Memory B cell (primary cell): ENCODE data around the gene GIMAP7.
A peak's percentile ranks its signal among the peaks of the same experiment; 100 is the strongest.

ENCODE experiments used
- ATAC-seq: fragments of 150-1000 bp; cut with Tn5 transposase; 2 replicates; pipeline ENCODE4 v1.10.0; 2021; ENCODE audit warnings: low read depth, mild to moderate bottlenecking, moderate library complexity
- DNase-seq, 2 donors: peaks; one replicate each; pipeline ENCODE4 v3.0.0; 2022; ENCODE audit warnings: low spot score in 2 of 2
- H3K27ac Mint-ChIP-seq: one replicate; pipeline ENCODE4 v1.8.0; 2022; ENCODE audit warnings: mild to moderate bottlenecking, moderate library complexity, mixed read lengths
- H3K27me3 Mint-ChIP-seq: one replicate; pipeline ENCODE4 v1.8.0; 2022; ENCODE audit warnings: mixed read lengths
- H3K36me3 Mint-ChIP-seq: one replicate; pipeline ENCODE4 v1.8.0; 2022; ENCODE audit warnings: mild to moderate bottlenecking, mixed read lengths
- H3K4me1 Mint-ChIP-seq: one replicate; pipeline ENCODE4 v1.8.0; 2022; ENCODE audit warnings: mixed read lengths
- H3K4me3 Mint-ChIP-seq: one replicate; pipeline ENCODE4 v1.8.0; 2022; ENCODE audit warnings: mild to moderate bottlenecking, moderate library complexity, mixed read lengths
- H3K9me3 Mint-ChIP-seq: one replicate; pipeline ENCODE4 v1.8.0; 2022; ENCODE audit warnings: mixed read lengths

The GIMAP7 gene

DNA sequence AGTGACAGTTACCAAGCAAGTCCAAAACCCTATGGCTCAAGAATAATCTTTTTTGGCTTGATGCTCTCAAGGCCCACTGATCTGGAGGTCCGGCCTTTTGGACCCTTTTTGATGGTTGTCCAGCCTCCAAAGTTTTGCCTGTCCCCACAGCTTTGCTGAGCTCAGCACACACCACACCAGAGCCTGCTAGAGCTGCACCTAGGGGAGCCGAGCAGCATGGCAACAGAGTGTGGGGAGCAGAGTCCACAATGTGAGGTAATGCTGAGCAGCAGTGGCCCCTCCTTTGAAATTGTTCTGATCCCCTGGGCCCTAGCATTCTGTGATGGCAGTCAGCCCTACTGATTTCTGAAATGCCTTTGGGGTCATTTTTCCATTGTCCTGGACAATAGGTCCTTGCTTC lies 9.3 kb downstream of the GIMAP7 start:
- H3K4me1 Mint-ChIP-seq = no peaks in the 10 kb centered on the region
- peaks cover 5% of the 10 kb centered on the region for H3K27me3 Mint-ChIP-seq
- no peak overlapping the region for H3K4me3 Mint-ChIP-seq
- no peaks in the 10 kb centered on the region for H3K36me3 Mint-ChIP-seq
- peaks cover 3% of the 10 kb centered on the region for H3K9me3 Mint-ChIP-seq
- ATAC-seq (no peak), DNase-seq (no peak)
- no peak overlapping the region for H3K27ac Mint-ChIP-seq

DNA sequence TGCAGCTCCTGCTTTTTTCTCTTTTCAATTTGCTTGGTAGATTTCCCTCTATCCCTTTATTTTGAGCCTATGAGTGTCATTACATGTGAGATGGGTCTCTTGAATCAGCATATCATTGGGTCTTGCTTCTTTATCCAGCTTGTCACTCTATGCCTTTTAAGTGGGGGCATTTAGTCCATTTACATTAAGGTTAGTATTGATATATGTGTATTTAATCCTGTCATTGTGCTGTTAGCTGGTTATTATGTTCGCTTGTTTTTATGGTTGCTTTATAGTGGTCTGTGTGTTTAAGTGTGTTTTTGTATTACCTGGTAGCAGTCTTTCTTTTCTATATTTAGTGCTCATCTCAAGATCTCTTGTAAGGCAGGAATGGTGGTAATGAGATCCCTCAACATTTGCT lies 17.0 kb downstream of the GIMAP7 start:
- Mint-ChIP-seq H3K4me3 (no peak overlapping the region), H3K27me3 (peaks cover 16% of the 10 kb centered on the region), H3K27ac (no peak overlapping the region), H3K4me1 (no peaks in the 10 kb centered on the region), H3K36me3 (peaks cover 11% of the 10 kb centered on the region), H3K9me3 (peaks cover 20% of the 10 kb centered on the region)
- no peak for ATAC-seq
- no peak for DNase-seq

DNA sequence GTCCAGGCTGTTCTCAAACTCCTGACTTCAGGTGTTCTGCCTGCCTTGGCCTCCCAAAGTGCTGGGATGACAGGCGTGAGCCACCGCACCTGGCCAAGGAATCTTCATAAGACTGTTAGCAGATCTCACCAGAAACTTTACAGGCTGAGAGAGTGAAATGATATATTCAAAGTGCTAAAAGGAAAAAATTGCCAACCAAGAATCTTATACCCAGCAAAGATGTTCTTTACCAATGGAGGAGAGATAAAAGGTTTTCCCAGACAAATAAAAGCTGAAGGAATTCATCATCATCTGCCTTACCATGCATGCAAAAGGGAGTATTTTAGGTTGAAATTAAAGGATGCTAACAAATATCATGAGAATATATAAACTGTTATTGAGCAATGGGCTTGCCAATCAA lies 23.6 kb downstream of the GIMAP7 start:
- H3K9me3 Mint-ChIP-seq = peaks cover 13% of the 10 kb centered on the region
- peaks cover 7% of the 10 kb centered on the region for H3K36me3 Mint-ChIP-seq
- H3K4me3 Mint-ChIP-seq = no peak overlapping the region
- H3K27ac Mint-ChIP-seq = no peak overlapping the region
- peaks cover 9% of the 10 kb centered on the region for H3K27me3 Mint-ChIP-seq
- ATAC-seq (no peak), DNase-seq (no peak)
- no peaks in the 10 kb centered on the region for H3K4me1 Mint-ChIP-seq

DNA sequence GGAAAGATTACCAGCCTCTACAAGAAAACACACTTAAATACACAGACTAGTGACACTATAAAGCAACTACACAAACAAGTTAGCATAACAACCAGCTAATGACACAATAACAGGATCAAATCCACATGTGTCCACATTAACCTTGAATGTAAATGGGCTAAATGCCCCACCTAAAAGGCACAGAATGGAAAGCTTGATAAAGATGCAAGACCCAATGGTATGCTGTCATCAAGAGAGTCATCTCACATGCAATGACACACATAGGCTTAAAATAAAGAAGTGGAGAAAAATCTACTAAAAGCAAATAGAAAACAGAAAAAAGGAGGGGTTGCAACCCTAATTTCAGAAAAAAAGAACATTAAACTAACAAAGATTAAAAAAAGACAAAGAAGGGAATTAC lies 38.5 kb downstream of the GIMAP7 start:
- Mint-ChIP-seq H3K36me3 (peaks cover 2% of the 10 kb centered on the region), H3K27ac (no peak overlapping the region), H3K4me3 (no peak overlapping the region), H3K4me1 (no peaks in the 10 kb centered on the region), H3K9me3 (peaks cover 10% of the 10 kb centered on the region), H3K27me3 (peaks cover 7% of the 10 kb centered on the region)
- DNase-seq (no peak), ATAC-seq (no peak)

DNA sequence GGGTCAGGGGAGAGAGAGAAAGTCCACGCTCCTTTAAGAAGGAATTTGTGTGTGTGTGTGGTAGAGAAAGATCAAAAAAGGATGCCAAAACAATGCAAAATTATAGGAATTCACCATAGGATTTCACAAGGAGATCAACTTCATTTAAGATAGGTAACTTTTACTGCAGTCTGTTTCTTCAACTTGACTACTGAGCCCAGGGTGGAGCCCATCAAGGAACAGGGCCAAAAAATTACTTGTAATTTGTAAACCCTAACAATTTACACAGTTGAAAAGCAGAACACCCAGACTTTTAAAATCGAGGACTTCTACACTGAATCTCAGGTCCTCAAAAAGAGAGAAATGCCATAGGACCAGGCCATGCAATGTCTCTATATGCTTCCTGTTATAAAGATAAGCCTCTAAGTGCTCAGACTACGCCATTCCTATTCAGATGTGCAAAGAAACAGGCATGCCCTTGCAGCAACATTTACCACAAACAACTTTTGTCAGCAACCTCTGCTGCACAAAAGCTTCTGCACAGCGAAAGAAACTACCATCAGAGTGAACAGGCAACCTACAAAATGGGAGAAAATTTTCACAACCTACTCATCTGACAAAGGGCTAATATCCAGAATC lies 42.0 kb downstream of the GIMAP7 start:
- no peaks in the 10 kb centered on the region for H3K36me3 Mint-ChIP-seq
- H3K9me3 Mint-ChIP-seq = peaks cover 12% of the 10 kb centered on the region
- H3K27me3 Mint-ChIP-seq = peaks cover 4% of the 10 kb centered on the region
- no peak overlapping the region for H3K4me3 Mint-ChIP-seq
- DNase-seq (no peak), ATAC-seq (no peak)
- H3K27ac Mint-ChIP-seq = no peak overlapping the region
- no peaks in the 10 kb centered on the region for H3K4me1 Mint-ChIP-seq

DNA sequence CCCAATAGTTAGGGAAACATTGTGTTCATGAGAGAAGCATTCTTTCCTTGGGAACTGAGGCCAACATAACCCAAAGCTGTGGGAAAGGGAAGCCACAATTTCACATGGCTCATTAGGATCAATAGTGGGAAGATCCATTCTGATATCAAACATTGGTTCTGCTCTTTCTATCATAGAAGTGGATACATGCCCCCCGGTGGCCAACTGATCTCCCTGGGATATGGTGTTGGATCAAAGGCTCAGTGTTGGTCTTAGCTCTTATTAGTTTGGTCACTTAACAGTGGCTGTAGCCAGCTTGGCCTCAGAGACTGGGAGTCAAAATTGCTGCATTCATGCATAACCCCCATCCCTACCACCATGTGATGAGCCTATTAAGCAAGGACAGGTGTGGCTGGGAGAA lies 45.8 kb downstream of the GIMAP7 start:
- H3K27ac Mint-ChIP-seq = no peak overlapping the region
- no peak for ATAC-seq
- H3K4me1 Mint-ChIP-seq = no peaks in the 10 kb centered on the region
- peaks cover 9% of the 10 kb centered on the region for H3K9me3 Mint-ChIP-seq
- no peaks in the 10 kb centered on the region for H3K36me3 Mint-ChIP-seq
- H3K27me3 Mint-ChIP-seq = peaks cover 2% of the 10 kb centered on the region
- no peak overlapping the region for H3K4me3 Mint-ChIP-seq
- DNase-seq = no peak

DNA sequence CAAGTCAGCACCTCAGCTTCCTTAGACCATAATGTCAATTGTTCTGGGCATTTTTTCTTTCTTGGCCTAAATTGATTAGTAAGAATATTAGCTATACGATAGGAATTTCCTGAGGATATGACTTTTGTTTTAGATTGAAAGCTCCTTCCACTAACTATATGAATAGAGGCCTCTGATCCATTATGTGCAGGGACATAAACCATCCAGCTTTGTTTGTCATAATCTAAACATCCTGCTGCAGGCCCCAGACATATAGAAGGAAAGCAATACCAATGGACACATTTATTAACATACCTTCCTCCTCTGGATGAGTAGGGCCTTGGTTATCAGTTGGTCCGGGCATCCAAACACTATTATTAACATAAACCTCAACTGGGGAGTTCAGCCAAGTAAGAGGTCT lies 48.2 kb downstream of the GIMAP7 start:
- H3K4me1 Mint-ChIP-seq = peaks cover 2% of the 10 kb centered on the region
- H3K36me3 Mint-ChIP-seq = no peaks in the 10 kb centered on the region
- H3K27ac Mint-ChIP-seq = no peak overlapping the region

DNA sequence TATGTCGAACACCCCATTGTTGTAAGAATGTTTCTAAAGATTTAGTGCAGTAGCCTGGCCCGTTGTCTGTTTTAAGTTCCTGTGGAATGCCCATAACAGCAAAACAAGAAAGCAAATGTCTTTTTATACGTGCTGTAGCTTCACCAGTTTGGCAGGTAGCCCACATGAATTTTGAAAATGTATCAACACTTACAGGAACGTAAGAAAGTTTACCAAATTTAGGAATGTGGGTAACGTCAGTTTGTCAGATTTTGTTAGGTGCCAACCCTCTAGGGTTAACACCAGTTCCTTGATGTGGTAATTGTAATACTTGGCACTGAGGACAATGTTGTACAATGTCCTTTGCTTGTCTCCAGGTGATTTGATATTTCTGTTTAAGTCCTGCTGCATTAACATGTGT lies 49.3 kb downstream of the GIMAP7 start:
- no peak overlapping the region for H3K4me3 Mint-ChIP-seq
- ATAC-seq = no peak
- no peak for DNase-seq
- H3K4me1 Mint-ChIP-seq = peaks cover 2% of the 10 kb centered on the region
- H3K27me3 Mint-ChIP-seq = peaks cover 7% of the 10 kb centered on the region
- H3K9me3 Mint-ChIP-seq = peaks cover 9% of the 10 kb centered on the region
- no peaks in the 10 kb centered on the region for H3K36me3 Mint-ChIP-seq
- H3K27ac Mint-ChIP-seq = no peak overlapping the region

More for the DNA sequence above, 48.2 kb downstream of the GIMAP7 start:
- no peak for DNase-seq
- no peak overlapping the region for H3K4me3 Mint-ChIP-seq
- H3K27me3 Mint-ChIP-seq = peaks cover 7% of the 10 kb centered on the region
- ATAC-seq = no peak
- H3K9me3 Mint-ChIP-seq = peaks cover 9% of the 10 kb centered on the region

DNA sequence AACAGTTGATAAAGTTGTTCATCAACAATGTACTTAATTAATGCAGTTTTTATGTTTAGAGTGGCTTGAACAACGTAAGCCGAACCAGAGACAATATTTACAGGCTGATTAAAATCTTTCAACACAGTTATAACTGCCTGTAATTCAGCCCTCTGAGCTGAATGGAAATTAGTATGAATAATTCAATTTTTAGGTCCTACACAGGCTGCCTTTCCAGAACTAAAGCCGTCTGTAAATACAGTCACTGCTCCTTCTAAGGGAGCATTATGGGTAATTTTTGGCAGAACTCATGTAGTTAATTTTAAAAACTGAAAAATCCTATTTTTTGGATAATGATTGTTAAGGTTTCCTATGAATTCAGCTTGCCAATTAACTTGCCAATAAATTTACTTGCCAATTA lies 49.9 kb downstream of the GIMAP7 start:
- DNase-seq (no peak), ATAC-seq (no peak)
- H3K4me1 Mint-ChIP-seq = peaks cover 8% of the 10 kb centered on the region
- peaks cover 7% of the 10 kb centered on the region for H3K27me3 Mint-ChIP-seq
- peaks cover 8% of the 10 kb centered on the region for H3K9me3 Mint-ChIP-seq
- no peaks in the 10 kb centered on the region for H3K36me3 Mint-ChIP-seq
- no peak overlapping the region for H3K27ac Mint-ChIP-seq
- H3K4me3 Mint-ChIP-seq = no peak overlapping the region

DNA sequence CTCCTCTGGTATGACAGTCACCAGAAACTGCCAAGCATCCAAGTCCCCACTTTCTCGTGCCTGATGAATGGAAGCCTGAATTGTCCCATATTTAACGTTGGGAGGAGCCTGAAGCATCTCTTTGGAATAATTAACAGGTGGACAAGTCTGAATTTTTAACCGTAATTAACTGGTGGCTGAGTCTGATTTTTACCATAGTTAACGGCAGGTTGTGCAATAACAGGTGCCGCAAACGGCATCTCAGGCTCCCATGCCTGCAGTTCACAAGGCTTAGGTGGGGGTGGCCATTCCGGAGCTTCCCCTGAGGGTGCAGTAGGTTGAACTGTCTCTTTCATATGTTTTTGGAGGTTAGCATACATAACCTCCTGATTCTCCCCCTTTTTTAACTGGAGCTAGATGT lies 50.6 kb downstream of the GIMAP7 start:
- no peak for ATAC-seq
- H3K36me3 Mint-ChIP-seq = no peaks in the 10 kb centered on the region
- H3K4me3 Mint-ChIP-seq = no peak overlapping the region
- H3K4me1 Mint-ChIP-seq = peaks cover 8% of the 10 kb centered on the region
- DNase-seq = no peak
- H3K9me3 Mint-ChIP-seq = peaks cover 4% of the 10 kb centered on the region
- H3K27ac Mint-ChIP-seq = no peak overlapping the region
- peaks cover 7% of the 10 kb centered on the region for H3K27me3 Mint-ChIP-seq

DNA sequence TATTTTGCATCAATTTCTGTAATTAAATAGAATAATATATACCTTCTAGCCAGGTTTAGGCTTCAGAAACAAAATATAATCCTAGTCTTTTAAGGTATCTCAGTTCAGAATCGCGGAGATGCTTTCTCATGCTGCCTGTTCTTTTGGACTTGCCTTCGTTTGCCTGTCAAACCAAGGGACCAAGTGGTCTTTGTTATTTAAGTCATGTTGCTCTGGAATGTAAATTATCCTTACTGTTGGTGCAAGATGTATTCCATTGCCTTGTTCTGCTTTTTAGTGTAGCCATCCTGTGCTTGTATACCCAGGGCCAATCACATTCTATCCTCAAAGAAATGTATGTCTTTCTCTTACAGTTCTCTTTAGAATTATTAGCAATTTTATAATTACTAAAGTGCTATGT lies 51.5 kb downstream of the GIMAP7 start:
- H3K27ac Mint-ChIP-seq = no peak overlapping the region
- no peak overlapping the region for H3K4me3 Mint-ChIP-seq

DNA sequence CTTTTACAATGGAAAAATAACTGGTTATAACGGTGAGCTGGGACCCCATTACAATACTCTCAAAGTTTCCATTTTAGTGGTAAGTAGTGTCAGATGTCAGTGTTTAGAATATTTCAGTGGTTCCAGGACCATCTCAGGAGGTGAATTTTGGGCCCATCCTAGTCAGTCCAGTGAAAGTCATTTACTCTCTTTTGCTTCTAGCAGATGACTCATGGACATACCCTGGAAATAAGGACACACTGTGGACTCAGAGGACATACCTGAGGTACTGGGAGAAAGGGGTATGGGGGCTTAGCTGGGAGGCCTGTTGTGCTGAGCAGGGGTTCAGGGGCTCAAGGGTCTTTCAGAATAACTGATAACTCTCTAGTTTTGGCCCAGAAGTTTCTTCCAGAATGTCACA lies 51.9 kb downstream of the GIMAP7 start:
- no peak overlapping the region for H3K27ac Mint-ChIP-seq
- no peaks in the 10 kb centered on the region for H3K36me3 Mint-ChIP-seq
- ATAC-seq (no peak), DNase-seq (no peak)
- peaks cover 8% of the 10 kb centered on the region for H3K4me1 Mint-ChIP-seq
- H3K27me3 Mint-ChIP-seq = peaks cover 7% of the 10 kb centered on the region
- H3K9me3 Mint-ChIP-seq = no peaks in the 10 kb centered on the region
- no peak overlapping the region for H3K4me3 Mint-ChIP-seq

More for the DNA sequence above, 51.5 kb downstream of the GIMAP7 start:
- Mint-ChIP-seq H3K27me3 (peaks cover 7% of the 10 kb centered on the region), H3K4me1 (peaks cover 8% of the 10 kb centered on the region), H3K9me3 (peaks cover 1% of the 10 kb centered on the region), H3K36me3 (no peaks in the 10 kb centered on the region)
- ATAC-seq = no peak
- no peak for DNase-seq

DNA sequence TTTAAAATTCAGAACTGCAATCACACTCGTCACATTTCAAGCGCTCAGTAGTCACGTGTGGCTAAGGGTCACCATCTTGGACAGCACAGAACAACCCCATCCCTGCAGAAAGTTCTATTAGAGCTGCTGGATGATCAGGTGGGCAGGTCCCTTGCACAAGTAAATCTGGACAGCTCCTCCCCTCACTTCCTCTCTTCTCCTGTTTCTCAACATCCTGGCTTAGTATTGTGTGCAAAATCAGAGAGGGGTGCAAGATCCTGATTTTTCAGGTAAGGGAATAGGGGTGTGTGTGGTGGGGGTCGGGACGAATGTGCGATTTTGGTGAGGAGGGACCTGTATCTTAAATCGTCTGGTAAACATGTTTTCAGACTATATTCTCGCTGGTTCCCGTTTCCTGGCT lies 52.5 kb downstream of the GIMAP7 start, which contains the start of gene GIMAP4:
TSS of gene GIMAP4 (plus strand) at position 222 of the 400 bp plus-strand sequence. CDS start 2,512 bp downstream, outside the sequence.
- Mint-ChIP-seq H3K27ac (no peak within 1 kb of the TSS), H3K36me3 (no peaks in the 10 kb centered on the region), H3K4me1 (peaks cover 8% of the 10 kb centered on the region), H3K4me3 (peak within 1 kb of the TSS; percentile 21), H3K9me3 (no peaks in the 10 kb centered on the region), H3K27me3 (peaks cover 7% of the 10 kb centered on the region)
- DNase-seq (no peak), ATAC-seq (no peak)

DNA sequence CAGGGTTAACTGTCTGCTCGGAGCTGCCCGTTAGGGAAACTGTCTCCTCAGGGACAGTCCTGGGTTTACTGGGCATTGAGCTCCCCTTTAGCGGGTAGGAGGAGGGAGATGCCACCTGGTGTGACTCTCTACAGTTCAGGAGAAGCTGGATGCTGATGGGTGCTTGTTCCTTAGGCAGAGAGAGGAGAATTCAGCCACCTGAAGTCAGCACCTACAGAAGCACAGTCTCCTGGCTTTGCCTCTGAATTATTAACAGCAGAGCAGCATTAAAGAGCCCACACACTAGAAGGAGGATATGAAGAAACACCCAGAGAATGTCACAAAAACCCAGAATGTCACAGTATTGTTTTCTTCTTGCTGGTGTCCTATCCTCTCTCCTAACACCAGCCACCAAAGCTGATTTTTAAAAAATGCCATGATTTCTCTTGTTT lies 53.2 kb downstream of the GIMAP7 start:
- Mint-ChIP-seq H3K36me3 (no peaks in the 10 kb centered on the region), H3K4me3 (no peak overlapping the region), H3K27me3 (peaks cover 7% of the 10 kb centered on the region), H3K9me3 (no peaks in the 10 kb centered on the region), H3K27ac (no peak overlapping the region), H3K4me1 (peaks cover 8% of the 10 kb centered on the region)
- ATAC-seq = no peak
- DNase-seq = no peak

DNA sequence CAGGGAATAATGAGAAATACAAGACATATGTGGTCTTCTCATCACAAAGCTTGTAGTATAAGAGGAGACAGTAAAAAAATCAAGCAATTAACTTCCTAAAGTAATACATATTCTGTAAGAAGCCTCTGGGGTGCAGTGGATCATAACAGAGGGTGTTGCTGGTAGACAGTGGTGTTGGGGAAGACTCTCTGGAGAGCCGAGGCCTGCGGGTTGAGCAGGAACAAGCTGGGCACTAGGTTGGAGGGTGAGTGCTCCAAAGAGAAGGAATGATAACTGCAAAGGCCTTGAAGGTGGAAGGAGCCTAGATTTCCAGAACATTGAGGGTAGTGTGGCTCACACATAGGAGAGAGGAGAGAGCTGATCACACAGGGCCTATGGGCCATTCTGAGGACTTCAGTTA lies 54.0 kb downstream of the GIMAP7 start:
- no peak overlapping the region for H3K27ac Mint-ChIP-seq
- no peaks in the 10 kb centered on the region for H3K36me3 Mint-ChIP-seq
- H3K4me3 Mint-ChIP-seq = no peak overlapping the region
- peaks cover 8% of the 10 kb centered on the region for H3K4me1 Mint-ChIP-seq
- ATAC-seq (no peak), DNase-seq (no peak)
- peaks cover 6% of the 10 kb centered on the region for H3K27me3 Mint-ChIP-seq
- H3K9me3 Mint-ChIP-seq = no peaks in the 10 kb centered on the region
